GM21360 (cell line): Measurements from ENCODE around the gene CPT1C.
A peak's percentile ranks its signal among the peaks of the same experiment; 100 is the strongest.

ENCODE experiments used
- ATAC-seq: cut with Tn5 transposase; IDR thresholded peaks from one replicate; pipeline ENCODE4 v1.9.1; 2021; ENCODE audit warnings: mild to moderate bottlenecking, moderate library complexity; ENCODE audit not compliant: unreplicated experiment

Gene CPT1C

GRCh38 chr19:49690656-49691242 lies at the start of gene CPT1C:
TSS of gene CPT1C (plus strand) at chr19:49691116. CDS start at chr19:49692253, 1,137 bp downstream.
- ATAC-seq: no peak

- ATAC-seq: peak; percentile 43
Observed at GRCh38 chr19:49641688-49642491, 49.0 kb upstream of the CPT1C start, which contains the start of gene SCAF1. TSS of gene SCAF1 (plus strand) at chr19:49642209. CDS start at chr19:49645027, 2,818 bp downstream.

GRCh38 chr19:49642492-49643035 lies 48.4 kb upstream of the CPT1C start:
- ATAC-seq: no peak

GRCh38 chr19:49643466-49643865 lies 47.5 kb upstream of the CPT1C start:
- ATAC-seq: no peak

GRCh38 chr19:49645592-49645991 lies 45.3 kb upstream of the CPT1C start:
- ATAC-seq: no peak

- ATAC-seq: no peak
Observed at GRCh38 chr19:49645995-49646394, 44.9 kb upstream of the CPT1C start.

- ATAC-seq: no peak
Observed at GRCh38 chr19:49646586-49646985, 44.3 kb upstream of the CPT1C start.

GRCh38 chr19:49651029-49651819 lies 39.7 kb upstream of the CPT1C start:
- no peak for ATAC-seq

- no peak for ATAC-seq
Observed at GRCh38 chr19:49651820-49652550, 38.9 kb upstream of the CPT1C start.

GRCh38 chr19:49652551-49653465 lies 38.1 kb upstream of the CPT1C start:
- no peak for ATAC-seq

- no peak for ATAC-seq
Observed at GRCh38 chr19:49653466-49653806, 37.5 kb upstream of the CPT1C start.

GRCh38 chr19:49654581-49654980 lies 36.3 kb upstream of the CPT1C start:
- ATAC-seq: no peak

- no peak for ATAC-seq
Observed at GRCh38 chr19:49655570-49656455, 35.1 kb upstream of the CPT1C start.

GRCh38 chr19:49656456-49657109 lies 34.3 kb upstream of the CPT1C start:
- ATAC-seq: no peak

GRCh38 chr19:49657493-49658138 lies 33.3 kb upstream of the CPT1C start:
- no peak for ATAC-seq

GRCh38 chr19:49658139-49658517 lies 32.8 kb upstream of the CPT1C start:
- no peak for ATAC-seq

GRCh38 chr19:49658566-49659442 lies 32.1 kb upstream of the CPT1C start:
- ATAC-seq: no peak
